HS-5 (cell line): ENCODE measurements around the gene VASH2.

ENCODE experiments used
- DNase-seq: peaks from one replicate; pipeline ENCODE4 v3.0.0-alpha.2; 2012; ENCODE audit warnings: low read depth

Gene VASH2

DNA sequence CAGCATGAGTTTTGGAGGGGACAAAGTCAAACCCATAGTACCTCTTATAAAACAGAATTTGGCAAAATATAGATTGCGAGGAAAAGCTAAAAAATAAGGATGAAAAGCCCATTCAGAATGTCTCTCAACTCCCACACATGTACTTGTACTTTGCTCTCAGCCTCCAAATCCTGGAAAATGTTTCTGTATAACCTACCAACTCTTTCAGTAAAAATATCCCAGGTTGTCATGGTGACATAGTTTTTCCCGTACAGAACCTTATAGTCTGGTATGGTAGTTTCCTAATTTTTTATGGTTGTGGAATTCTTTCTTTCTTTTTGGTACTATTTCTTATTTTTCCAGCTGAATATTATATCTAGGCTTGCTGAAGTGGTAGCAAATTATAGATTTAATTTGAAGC is 85.2 kb downstream of the VASH2 start:
- no peak for DNase-seq
